AG20443 (cell line): ENCODE results near the gene FBF1.
A peak's percentile ranks its signal among the peaks of the same experiment; 100 is the strongest.
"Not testable (repeated sequence)": the region's sequence is repeated elsewhere in the genome, so short reads cannot be mapped to it uniquely, and the experiment has no call there.

Source experiments
- DNase-seq: peaks from one replicate; pipeline ENCODE4 v3.0.0; 2012; ENCODE audit warnings: low spot score, mixed read lengths

Gene FBF1

DNA sequence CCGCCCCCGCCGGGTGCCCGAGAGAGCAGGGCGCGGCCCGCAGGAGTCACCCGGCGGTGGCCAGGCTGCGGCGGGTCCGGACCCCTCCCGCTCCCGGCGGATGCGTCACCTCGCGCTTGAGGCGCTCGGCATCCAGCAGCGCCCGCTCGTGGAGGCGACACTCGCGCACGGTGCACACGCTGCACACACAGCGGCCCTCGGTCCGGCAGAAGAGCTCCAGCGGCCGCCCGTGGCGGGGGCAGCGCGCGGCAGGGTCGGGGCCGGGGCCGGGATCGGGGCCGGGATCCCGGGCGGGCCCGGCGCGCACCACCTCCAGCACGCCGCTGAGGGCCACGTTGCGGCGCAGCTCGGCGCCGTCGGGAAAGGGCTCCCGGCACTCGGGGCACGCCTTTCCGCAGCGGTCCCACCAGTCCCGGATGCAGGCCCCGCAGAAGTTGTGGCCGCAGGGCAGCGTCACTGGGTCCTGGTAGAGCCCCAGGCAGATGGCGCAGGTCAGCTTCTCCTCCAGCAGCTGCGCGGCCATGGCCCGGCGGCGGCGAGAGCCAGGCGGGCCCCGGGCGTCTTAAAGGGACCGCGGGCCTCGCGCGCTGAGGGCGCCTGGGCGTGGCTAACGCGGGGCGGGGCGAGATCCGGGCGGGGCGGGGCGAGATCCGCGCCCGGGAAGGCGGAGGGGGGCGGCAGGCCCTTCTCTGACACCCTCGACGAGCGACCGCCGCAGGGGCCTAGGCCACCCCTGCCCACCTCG, 44.3 kb downstream of the FBF1 start, which contains the start of gene TRIM65:
Gene TRIM65, minus strand, starts transcription at position 537 of the 745 bp plus-strand sequence. Its CDS starts 14 bp downstream, at position 523.
- peak; percentile 94 for DNase-seq

DNA sequence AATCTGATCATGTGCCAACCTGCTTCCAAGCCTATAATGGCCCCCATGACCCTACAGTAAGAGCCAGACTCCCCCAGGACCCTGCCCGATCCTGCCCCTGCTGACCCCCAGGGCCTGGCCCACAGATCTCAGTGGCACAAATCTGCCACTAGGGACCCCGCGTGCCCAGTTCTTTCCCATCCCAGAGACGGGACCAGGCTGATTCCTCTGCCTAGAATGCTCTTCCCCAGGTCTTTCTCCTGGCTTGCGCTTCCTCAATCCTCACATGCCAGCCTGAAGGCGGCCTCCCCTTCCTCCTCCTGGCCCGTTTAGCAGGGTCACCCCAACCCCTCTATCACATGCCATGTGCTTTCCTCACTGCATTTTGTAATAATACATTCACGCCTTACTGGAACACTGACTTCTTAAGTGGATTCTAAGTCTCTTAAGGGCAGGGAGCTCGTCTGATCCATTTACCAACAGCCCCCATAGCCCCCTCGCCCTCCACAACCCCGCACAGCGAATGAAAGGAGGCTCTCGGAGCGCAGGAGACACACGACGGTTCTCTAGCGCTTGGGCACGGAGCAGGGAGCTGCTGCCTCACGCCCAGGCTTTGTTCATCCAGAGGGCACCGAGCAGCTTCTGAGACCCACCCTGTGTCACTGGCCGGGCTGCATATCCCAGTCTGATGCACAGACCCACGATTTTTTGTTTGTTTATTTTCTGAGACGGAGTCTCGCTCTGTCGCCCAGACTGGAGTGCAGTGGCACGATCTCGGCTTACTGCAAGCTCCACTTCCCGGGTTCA, 45.3 kb downstream of the FBF1 start:
- peak; percentile 57 for DNase-seq

DNA sequence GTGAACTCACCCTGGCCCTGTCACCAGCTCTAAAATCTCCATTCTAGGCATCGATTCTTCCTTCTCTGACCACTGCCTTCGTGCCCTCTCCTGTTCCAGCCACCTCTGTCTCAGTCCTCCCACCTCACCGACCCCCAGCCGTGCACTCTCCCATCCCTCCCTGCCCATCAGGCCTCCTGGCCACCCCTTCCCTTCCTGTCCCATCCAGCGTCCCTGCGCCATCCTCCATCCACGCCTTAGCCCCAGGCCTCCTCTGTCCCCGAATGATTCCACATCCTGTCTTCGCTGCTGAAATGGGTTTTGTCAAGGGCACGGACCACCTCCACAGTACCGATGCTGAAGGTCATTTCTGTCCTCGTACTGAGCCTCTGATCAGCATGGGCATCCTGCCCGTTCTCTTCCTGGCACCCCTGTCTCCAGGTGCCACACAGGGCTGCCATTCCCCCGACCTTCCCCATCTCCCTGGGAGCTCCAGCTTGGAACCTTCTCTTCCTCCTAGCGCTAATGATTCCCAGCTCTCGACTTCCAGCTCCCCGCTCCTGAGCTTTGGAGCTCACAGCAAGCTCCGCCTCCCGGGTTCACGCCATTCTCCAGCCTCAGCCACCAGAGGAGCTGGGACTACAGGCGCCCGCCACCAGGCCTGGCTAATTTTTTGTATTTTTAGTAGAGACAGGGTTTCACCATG, 46.7 kb downstream of the FBF1 start:
- no peak for DNase-seq

DNA sequence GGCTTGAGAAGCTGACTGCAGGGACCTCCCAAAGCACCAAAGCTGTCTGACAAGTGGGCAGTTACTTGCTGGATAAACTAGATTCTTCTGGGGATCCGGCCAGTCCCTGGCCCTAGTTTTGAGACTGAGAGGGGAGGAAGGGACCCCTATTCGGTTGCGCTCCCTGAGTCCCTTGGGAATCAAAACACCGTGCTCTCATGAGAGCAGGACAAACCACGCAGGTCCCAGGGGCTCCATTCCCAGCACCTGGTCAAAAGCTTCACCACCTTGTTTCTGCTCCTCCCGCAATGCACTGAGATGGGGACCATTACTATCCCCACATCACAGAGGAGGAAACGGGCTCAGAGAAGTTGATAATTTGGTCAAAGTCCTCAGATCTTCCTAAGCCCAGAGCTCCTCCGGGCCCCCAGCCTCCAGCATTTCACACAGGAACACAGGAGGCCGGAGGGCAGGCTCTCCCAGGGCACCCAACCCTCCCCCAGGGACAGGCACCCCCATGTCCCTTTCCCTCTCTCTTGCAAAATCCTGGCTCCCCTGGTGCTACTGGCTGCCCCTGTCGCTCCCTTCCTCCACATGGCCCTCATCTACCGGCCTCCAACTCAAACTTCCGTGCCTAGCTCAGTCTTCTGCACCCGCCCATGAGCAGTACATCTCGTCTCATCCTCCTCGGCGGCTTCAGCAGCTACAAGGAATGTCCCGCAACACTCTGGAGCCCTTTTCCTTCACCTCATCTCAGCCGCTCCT, 47.4 kb downstream of the FBF1 start:
- DNase-seq, result no peak

DNA sequence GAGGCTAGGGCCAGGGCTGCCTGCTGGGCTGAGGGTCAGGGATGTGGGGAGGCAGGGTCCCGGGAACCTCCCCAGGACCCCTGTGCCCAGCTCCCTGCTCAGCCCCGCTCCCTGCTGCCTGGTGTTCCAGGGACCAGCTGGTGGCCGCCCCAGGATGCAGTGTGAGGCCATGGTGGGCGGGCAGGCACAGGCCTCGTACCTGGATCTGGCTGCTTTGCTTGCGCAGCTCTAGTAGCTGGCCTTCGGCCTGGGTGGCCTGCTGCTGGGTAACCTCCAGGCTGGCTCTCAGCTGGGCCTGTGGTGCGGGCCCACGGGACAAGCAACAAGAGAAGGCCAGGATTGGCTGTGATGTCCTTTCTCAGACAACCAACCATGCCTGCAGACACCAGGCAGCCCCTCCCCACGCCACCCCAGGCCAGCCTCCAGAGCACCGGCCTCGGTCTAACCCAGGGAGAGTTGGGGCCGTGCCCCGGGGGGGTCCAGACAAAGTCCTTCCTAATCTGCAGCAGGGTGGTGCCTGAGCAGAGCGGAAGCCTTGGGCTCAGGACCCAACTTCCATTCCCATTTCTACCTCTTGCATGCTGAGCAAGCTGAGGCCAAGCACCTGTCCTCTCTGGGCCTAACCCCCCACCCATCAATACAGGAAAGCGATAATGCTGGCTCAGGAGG, 48.2 kb downstream of the FBF1 start:
- no peak for DNase-seq

DNA sequence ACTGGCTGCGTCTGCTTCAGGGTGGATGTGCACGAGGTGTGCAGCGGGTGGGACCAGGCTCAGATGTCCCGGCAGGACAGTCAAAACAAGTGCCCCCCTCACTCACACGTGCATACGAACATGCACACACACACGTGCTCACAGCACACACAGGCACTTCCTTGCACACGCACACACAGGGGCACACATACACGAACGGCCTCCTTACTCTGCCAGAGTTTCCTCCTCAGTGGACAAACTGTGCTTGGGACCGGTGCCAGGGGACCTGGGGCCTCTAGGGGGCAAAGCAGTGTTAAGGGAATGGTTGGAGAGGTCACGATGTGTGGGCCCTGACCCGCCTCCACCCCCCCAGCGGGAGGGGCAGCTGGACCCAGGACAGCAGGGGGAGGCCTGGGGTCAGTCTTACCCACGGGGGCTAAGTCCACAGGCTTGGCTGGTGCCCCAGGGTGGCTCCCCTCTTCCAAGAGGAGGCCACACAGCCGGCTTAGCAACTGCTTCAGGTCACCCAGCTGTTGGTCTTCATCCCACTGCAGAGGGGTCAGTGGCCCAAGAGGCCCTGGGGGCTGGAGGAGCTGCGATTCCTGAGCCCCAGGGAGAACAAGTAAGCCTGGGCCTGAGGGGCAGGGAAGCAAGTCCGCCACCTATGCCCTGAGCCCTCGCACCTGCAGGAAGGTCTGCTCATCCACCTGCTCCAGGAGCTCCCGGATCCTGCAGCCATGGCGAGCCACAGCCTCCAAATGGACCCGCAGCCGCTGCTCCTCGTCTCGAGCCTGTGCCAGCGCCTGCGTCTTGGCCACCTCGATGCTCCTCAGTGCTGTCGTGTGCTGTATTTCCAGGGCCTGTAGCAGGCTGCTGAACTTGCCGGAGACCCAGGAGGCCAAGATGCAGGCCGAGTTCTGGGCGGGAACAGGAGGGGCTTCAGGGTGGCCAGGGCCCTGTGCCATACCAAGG, 49.0 kb downstream of the FBF1 start:
- no peak for DNase-seq

DNA sequence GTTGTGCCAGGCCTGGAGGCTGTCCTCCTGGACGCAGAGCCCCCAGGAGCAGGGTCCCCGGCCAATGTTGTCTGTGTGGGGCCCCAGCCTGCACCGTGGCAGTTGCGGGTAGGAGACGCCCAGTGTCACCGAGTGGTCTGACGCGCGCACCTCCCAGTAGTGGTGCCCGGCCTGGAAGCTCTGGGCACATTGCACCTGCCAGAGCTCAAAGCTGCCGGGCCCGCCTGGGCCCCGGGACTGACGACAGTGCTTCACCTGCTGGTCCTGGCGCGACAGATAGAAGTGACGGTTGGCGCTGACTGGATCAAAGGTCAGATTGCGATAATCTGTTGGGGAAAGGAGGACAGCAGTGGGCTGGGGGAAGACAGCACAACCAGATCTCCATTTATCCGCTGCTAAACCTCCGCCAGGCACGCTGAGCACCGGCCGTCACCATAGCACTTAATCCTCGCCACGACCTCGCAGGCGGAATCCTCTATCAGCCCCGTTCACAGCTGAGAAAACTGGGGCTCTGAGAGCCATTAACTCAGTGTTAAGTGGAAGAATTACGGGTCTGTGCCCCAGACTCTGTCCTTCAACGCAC, 49.7 kb downstream of the FBF1 start:
- no peak for DNase-seq

DNA sequence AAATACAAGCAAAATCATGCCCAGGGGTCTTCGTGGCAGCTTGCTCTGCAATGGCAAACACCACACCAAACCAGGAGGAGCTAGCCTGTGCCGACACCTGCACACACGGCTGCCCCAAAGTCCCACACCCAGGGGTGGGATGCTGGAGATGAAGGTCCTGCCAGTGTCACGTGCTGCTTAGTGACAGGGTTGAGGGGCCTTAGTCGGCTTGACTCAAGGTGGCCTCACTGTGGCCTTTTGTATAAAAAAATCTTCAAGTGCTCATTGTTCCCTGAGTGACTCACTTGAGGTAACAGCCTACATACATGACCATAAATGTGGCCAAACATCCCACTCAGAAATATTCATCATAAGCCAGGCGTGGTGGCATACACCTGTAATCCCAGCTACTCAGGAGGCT, 51.4 kb downstream of the FBF1 start:
- no peak for DNase-seq

DNA sequence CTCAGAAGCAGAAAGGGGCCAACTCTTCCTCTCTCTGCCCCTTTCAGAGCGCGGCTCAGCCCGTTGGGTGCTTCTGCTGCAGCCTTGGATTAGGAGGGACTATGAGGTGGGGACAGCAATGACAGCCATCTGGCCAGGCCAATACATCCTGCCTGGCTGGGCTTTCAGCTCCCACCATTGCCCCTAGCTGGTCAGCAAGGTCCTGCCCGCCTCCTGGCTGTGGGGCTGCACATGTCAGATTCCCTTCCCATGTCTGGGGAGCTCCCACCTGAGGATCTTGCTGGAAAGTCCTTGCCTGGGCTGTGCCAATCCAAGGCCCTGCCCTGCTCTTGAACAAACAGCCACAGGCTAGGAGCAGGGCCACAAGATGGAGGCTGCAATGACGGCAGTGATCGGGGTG, 52.4 kb downstream of the FBF1 start:
- no peak for DNase-seq

DNA sequence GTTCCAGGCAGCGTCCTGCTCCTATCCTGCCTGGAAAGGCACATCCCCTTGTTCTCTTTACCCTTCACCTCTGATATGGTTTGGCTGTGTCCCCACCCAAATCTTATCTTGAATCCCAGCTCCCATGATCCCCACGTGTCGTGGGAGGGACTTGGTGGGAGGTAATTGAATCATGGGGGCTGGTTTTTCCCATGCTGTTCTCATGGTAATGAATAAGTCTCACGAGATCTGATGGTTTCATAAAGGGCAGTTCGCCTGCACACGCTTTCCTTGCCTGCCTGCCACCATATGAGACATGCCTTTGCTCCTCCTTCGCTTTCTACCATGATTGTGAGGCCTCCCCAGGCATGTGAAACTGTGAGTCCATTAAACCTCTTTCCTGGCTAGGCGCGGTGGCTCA, 55.0 kb downstream of the FBF1 start:
- not testable (repeated sequence) for DNase-seq

DNA sequence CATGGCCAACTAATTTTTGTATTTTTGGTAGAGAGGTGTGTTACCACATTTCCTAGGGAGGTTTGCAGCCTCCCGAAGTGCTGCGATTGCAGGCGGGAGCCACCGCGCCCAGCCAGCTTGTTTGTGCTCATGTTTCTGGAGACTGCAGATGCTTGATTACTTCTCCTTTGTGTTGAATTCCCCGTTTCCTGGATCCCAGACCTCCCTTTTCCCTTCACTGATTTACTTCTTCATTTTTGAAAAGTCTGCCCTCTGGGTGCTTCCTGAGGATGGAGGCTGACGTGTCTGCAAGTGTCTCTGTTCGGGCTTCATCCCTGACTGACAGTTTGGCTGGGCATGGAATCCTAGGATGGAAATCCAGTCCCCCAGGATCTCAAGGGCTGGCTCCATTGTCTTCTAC, 55.4 kb downstream of the FBF1 start:
- no peak for DNase-seq

DNA sequence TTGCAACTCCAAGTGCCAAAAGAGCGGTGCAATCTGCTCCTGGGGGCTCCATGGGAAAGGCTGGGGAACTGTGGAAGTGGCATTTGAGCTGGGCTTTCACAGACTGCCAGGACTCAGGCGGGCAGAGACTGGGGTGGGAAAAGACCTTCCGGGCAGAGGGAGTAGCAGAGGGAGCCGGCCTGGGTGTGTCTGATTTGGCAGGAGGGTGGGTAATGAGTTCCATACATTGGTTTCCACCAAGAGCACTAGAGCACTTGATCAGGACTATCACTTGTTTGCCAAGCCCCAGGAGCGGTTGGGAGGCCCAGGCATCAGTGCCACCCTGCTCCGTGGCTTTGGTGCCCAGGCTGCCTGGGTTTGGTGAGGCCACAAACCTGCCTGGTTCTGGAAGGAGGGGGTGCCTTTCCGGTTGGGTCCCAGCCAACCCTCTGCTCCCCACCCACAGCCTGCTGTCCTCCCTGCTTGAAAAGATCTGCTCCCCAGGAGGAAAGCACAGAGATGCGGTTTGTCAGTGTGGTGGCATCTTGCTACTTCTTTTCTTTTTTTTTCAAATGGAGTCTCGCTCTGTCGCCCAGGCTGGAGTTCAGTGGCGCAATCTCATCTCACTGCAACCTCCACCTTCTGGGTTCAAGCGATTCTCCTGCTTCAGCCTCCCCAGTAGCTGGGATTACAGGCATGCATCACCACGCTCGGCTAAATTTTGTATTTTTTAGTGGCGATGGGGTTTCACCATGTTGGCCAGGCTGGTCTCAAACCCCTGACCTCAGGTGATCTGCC, 59.0 kb downstream of the FBF1 start:
- no peak for DNase-seq

DNA sequence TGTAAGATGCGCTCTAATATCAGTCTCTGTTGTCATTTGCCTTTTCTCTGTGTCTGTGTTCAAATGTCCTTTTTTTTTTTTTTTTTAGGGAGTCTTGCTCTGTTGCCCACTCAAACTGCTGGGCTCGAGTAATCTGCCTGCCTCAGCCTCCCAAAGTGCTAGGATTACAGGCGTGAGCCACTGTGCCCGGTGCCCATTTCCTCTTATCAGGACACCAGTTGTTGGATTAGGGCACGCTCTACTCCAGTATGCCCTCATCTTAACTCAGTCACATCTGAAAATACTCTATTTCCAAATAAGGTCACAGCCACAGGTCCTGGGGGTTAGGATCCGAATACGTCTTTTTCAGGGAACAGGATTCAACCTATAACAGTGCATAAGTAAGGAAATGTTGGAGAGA, 60.6 kb downstream of the FBF1 start:
- no peak for DNase-seq

DNA sequence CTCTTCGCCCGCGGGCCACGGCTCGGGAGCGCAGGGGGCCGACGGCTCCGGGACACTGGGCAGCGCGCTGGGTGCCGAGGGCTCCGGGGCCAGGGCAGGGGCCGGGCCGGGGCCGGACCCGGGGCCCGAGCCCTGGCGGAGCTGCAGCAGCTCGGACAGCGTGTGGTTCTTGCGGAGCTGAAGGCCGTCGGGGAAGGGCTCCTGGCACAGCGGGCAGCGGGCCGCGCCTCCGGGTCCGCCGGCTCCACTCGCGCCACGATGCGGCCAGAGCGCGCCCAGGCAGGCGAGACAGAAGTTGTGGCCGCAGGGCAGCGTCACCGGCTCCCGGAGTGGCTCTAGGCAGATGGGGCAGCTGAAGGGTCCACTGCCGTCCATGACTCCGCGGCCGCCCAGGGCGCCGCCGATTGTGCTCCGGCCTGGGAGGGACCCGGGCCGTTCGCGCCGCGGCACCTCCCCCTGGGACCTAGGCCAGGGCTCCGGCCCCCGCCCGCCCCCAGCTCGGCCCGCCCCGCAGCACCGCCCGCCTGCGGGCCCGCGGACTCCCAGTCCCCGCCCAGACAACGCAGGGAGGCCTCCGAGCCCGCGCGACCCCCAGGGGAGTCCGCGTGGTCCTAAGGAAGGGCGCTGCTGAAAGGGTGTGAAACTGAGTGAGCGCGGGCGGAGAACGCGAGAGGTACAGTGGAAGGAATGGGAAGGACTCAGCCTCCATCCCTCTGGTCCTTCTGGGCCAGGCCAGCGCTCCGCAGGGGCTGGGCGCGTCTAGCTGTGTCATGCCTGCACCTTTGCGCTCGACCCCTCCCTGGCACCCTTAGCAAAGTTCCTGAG, 62.5 kb downstream of the FBF1 start, which contains the start of gene TRIM47:
Gene TRIM47, minus strand, starts transcription at position 408 of the 825 bp plus-strand sequence. Its CDS starts 33 bp downstream, at position 375.
- DNase-seq, result peak; percentile 68

DNA sequence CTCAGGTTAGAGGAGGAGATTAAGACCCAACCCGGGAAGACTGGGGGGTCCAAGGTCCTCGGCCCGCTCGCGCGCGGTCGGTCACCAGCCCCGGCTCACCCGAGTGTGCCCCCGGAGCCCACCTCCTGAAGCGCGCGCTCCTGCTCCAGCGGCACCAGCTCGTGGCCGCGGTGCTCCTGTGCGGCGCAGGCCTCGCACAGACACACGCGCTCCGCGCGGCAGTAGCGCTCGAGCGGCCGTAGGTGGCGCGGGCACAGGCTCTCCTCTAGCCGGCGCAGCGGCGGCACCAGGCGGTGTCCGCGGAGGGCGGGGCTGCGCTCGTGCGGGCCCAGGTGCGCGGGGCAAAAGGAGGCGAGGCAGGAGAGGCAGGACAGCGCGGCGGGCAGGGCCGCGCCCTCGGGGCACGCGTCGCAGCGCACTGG, 63.1 kb downstream of the FBF1 start:
- peak; percentile 73 for DNase-seq

DNA sequence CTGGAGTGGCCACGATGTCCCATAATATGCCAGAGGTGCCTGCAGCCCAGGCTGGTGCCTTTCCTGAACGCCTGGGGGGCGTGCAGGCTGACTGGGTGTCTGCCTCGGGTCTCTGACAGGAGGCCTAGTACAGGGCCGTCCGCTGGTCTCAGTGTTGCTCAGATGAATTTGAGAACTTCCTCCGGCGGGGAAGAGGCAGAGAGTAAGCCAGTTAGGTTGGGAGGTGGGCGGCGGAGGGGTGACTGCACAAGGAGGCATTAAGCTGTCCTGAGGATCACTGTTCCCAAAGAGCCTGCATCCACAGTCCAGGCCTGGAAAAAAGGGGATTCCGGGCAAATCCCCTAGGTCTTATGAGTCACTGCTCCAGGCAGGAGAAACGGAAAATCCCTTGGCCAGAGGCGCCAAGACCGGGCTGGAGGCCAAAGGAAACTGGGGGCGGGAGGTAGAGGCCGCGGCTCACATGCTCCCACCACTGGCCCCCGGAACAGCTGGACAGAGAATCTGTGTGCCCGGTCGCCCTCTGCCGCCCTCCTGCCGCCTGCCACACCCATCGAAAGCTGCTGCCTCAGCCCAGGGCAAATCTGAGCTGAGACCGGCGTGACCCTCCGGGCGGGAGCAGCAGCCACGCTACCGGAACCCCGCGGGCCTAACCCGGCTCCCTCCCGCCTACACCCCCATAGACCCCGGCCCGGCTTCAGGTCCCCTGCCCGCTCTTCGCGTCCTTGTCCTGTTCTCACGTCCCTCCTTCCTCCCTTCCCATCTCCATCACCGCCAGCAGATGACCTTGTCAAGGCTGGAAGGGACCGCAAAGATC, 63.7 kb downstream of the FBF1 start:
- DNase-seq, result peak; percentile 91
